A549 (cell line): ENCODE measurements around the gene TMIGD2. TPM values are rescaled to one million over a fixed set of nuclear protein-coding genes. Genes with fewer than 3 reads are reported as not detected.

Experiments used
- ATAC-seq, 2 experiments: fragments of 200-7000 bp in 1 of 2; fragments of >200 bp in 1 of 2; cut with Nextera tagmentation in 1 of 2; cut with Tn5 transposase in 1 of 2; 3 replicates each; pipeline versions ENCODE4 v1.8.0 to v1.9.1; 2018 to 2020; ENCODE audit warnings: mild to moderate bottlenecking in 1 of 2, moderate library complexity in 1 of 2
- CTCF ChIA-PET: fragments of 300-600 bp; sonication (Branson Sonifier 250); formaldehyde crosslinking; extraction: SDS; loops from one replicate; lab custom pipeline; 2021; ENCODE audit warnings: antibody characterized with exemption, inconsistent platforms; lab: Yijun Ruan, JAX
- POLR2A ChIA-PET: fragments of 350-600 bp; formaldehyde crosslinking; extraction: SDS; loops from one replicate; lab custom pipeline; 2021; ENCODE audit warnings: antibody characterized with exemption, inconsistent platforms; lab: Yijun Ruan, JAX
- DNase-seq, 2 experiments: peaks; one replicate each; pipeline versions ENCODE4 v3.0.0 to v3.0.0-alpha.2; 2011 to 2016; ENCODE audit warnings: low read depth in 1 of 2, low spot score in 1 of 2
- FAIRE-seq: peaks from 2 replicates; lab custom pipeline; 2011; peaks lifted over from hg19 to GRCh38; lab: Jason Lieb, UNC
- H3K27ac ChIP-seq, 2 experiments: fragments of >200 bp; sonication (Bioruptor Twin); formaldehyde crosslinking; 3 replicates each; pipeline ENCODE4 v1.5.1; 2016 to 2017
- H3K4me1 ChIP-seq: fragments of >200 bp; sonication (Bioruptor Twin); formaldehyde crosslinking; 3 replicates; pipeline ENCODE4 v1.6.1; 2016
- H3K4me2 ChIP-seq: fragments of >200 bp; sonication (Bioruptor Twin); formaldehyde crosslinking; 3 replicates; pipeline ENCODE4 v1.6.1; 2016
- H3K4me3 ChIP-seq: fragments of >200 bp; sonication (Bioruptor Twin); formaldehyde crosslinking; 3 replicates; pipeline ENCODE4 v1.5.1; 2016
- H3K9me3 ChIP-seq: fragments of >200 bp; sonication (Bioruptor Twin); formaldehyde crosslinking; 3 replicates; pipeline ENCODE4 v1.6.1; 2016
- BCL3 ChIP-seq: fragments of >200 bp; sonication (Bioruptor Twin); formaldehyde crosslinking; IDR thresholded peaks from 3 replicates; pipeline ENCODE4 v1.6.1; 2016
- CBX2 ChIP-seq: fragments of 200-600 bp; sonication (generic); IDR thresholded peaks from 2 replicates; pipeline ENCODE4 v1.6.1; 2016; ENCODE audit warnings: low read depth, mild to moderate bottlenecking, borderline replicate concordance
- CHD2 ChIP-seq: fragments of 150-350 bp; IDR thresholded peaks from 2 replicates; pipeline ENCODE4 v1.6.1; 2014; ENCODE audit warnings: low read length; ENCODE audit not compliant: partially characterized antibody
- EHF ChIP-seq: fragments of 250-450 bp; sonication (Bioruptor Pico); IDR thresholded peaks from 2 replicates; pipeline ENCODE4 v1.5.0; 2020; ENCODE audit warnings: mild to moderate bottlenecking
- ELK1 ChIP-seq: fragments of 150-350 bp; IDR thresholded peaks from 2 replicates; pipeline ENCODE4 v1.6.1; 2014; ENCODE audit warnings: low read depth, mild to moderate bottlenecking, low read length
- FOXS1 ChIP-seq: fragments of 250-450 bp; sonication (Bioruptor Pico); IDR thresholded peaks from 2 replicates; pipeline ENCODE4 v1.5.0; 2020; ENCODE audit warnings: mild to moderate bottlenecking, moderate library complexity
- GATA3 ChIP-seq: IDR thresholded peaks from 2 replicates; pipeline ENCODE4 v1.6.1; 2012; ENCODE audit warnings: borderline replicate concordance
- JUN ChIP-seq, 2 experiments: fragments of >200 bp; sonication (Bioruptor Twin); formaldehyde crosslinking; IDR thresholded peaks; 2 replicates in 1 of 2; 3 replicates in 1 of 2; pipeline ENCODE4 v1.6.1; 2016 to 2017
- MYC ChIP-seq: IDR thresholded peaks from 2 replicates; pipeline ENCODE4 v1.6.1; 2012; ENCODE audit warnings: mild to moderate bottlenecking, inconsistent platforms, low read length, improper control_type of control experiment, borderline replicate concordance
- NPAS2 ChIP-seq: fragments of 250-450 bp; sonication (Bioruptor Pico); IDR thresholded peaks from 2 replicates; pipeline ENCODE4 v1.8.0; 2022; ENCODE audit warnings: mild to moderate bottlenecking, moderate library complexity, borderline replicate concordance
- REST ChIP-seq: fragments of 200-600 bp; sonication (generic); IDR thresholded peaks from 2 replicates; pipeline ENCODE4 v1.6.1; 2016; ENCODE audit warnings: antibody characterized with exemption, mild to moderate bottlenecking, moderate library complexity
- SMC3 ChIP-seq: fragments of >200 bp; sonication (Bioruptor Twin); formaldehyde crosslinking; IDR thresholded peaks from 3 replicates; pipeline ENCODE4 v1.6.1; 2018; ENCODE audit warnings: inconsistent platforms
- TFCP2L1 ChIP-seq: fragments of 250-450 bp; sonication (Bioruptor Pico); IDR thresholded peaks from 2 replicates; pipeline ENCODE4 v1.5.0; 2021; ENCODE audit warnings: mild to moderate bottlenecking
- USF2 ChIP-seq: fragments of 450-650 bp; IDR thresholded peaks from 2 replicates; pipeline ENCODE4 v1.6.1; 2014; ENCODE audit warnings: antibody characterized with exemption
- ZC3H11A ChIP-seq: fragments of 450-650 bp; IDR thresholded peaks from 2 replicates; pipeline ENCODE4 v1.6.1; 2014; ENCODE audit warnings: antibody characterized with exemption, mild to moderate bottlenecking
- ZFP36 ChIP-seq: fragments of 450-650 bp; IDR thresholded peaks from 2 replicates; pipeline ENCODE4 v1.6.1; 2014; ENCODE audit warnings: borderline replicate concordance; ENCODE audit not compliant: partially characterized antibody
- WGBS: methylation state at CpG from one replicate; pipeline ENCODE4 v1.1.6; 2017; ENCODE audit errors: missing lambda C conversion rate; 5-methylcytosine and 5-hydroxymethylcytosine counted together
- polyA plus RNA-seq, 4 experiments: library from polyadenylated mRNA; depleted of rRNA in 3 of 4; stranded (reverse); fragments of >200 nt; fragmentation: RNase III in 1 of 4; extraction: RNeasy Plus Mini Kit Qiagen cat#74134 plus additional on column Dnase treatment in 1 of 4; gene quantifications; 2 replicates in 3 of 4; 3 replicates in 1 of 4; pipeline ENCODE4 v1.2.3, GENCODE V29; 2011 to 2017

Gene TMIGD2
- polyA plus RNA-seq, 2 of the 4 experiments (the other 2 are of a cell fraction), result not detected

DNA sequence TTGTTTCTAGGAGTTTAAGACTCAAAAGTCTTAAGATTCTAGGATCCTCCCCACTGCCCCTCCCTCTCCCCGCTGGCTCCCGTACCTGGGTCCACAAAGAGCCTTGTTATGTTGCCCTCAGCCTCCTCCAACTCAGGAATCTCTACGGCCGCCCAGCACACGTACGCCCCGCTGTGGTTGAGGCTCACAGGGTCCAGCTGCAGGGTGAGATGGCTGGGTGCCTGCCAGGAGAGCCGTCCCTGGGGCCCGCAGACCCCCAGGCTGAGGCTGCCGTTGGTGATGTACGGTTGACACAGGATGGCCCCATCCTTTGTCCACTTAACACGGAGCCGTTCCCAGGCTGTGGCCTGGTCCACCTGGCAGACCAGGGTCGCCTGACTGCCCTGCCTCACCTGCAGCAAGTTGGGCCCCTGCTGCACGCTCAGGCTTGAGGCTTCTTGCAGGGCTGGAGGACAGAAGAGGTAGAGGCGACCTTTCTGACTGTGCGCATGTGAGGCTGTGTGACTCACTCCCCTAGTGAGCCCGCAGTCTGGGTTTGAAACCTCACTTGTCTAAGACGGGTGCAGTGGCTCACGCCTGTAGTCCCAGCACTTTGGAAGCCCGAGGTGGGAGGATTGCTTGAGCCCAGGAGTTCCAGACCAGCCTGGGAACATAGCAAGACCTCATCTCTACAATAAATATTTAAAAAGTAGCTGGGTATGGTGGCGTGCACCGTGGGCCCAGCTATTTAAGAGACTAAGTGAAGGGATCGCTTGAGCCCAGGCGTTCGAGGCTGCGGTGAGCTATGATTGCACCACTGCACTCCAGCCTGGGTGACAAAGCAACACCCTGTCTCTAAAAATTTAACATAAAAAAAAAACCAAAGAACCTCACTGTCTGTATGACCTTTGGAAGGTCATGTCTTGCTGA lies 4.0 kb downstream of the TMIGD2 start:
- CTCF ChIA-PET, result interaction anchor here (0.6 to 1.4 kb wide), 3 partner anchors 30 to 65 kb away, joined by 3 to 5 read pairs (median 3); no protein-coding TSS in a partner anchor
- H3K9me3 ChIP-seq, result no peaks in the 10 kb centered on the region
- ATAC-seq (no peak), DNase-seq (no peak), FAIRE-seq (no peak)
- H3K27ac ChIP-seq, result no peak overlapping the region
- no peak for TF ChIP-seq TFCP2L1
- no peak for TF ChIP-seq FOXS1
- no peak for TF ChIP-seq JUN (IDR thresholded peaks at IDR 0.05)
- no peak for TF ChIP-seq REST
- no peak for TF ChIP-seq MYC
- no peak for TF ChIP-seq CBX2
- no peak for TF ChIP-seq ZC3H11A
- no peak for TF ChIP-seq CHD2
- no peak for TF ChIP-seq USF2
- no peak for TF ChIP-seq BCL3
- no peak for TF ChIP-seq ELK1
- TF ChIP-seq ZFP36, result no peak
- no peak for TF ChIP-seq EHF
- TF ChIP-seq SMC3, result no peak
- POLR2A ChIA-PET, result interaction anchor here (0.6 kb wide), 1 partner anchor 44 kb away, joined by 3 read pairs; no protein-coding TSS in a partner anchor
- H3K4me2 ChIP-seq, result no peak overlapping the region
- 77% methylated on average over 10 of the region's 27 CpGs for WGBS
- no peak overlapping the region for H3K4me3 ChIP-seq
- H3K4me1 ChIP-seq, result no peaks in the 10 kb centered on the region

GRCh38 chr19:4295972-4296771 lies 6.0 kb downstream of the TMIGD2 start:
- no peaks in the 10 kb centered on the region for H3K4me1 ChIP-seq
- no peak for ATAC-seq
- TF ChIP-seq GATA3, result no peak
- TF ChIP-seq ZFP36, result peak; percentile 69
- TF ChIP-seq NPAS2, result no peak
- no peak for TF ChIP-seq USF2
- no peaks in the 10 kb centered on the region for H3K9me3 ChIP-seq
- H3K4me2 ChIP-seq, result no peak overlapping the region
- POLR2A ChIA-PET, result interaction anchor here (0.7 kb wide), 1 partner anchor 1477 kb away, joined by 3 read pairs; no protein-coding TSS in a partner anchor
- CTCF ChIA-PET, result interaction anchor here (0.7 to 1.3 kb wide), 3 partner anchors 28 to 89 kb away, joined by 3 to 6 read pairs (median 3); no protein-coding TSS in a partner anchor
- WGBS, result 69% methylated on average over 13 of the region's 14 CpGs
- no peak overlapping the region for H3K27ac ChIP-seq
- DNase-seq, result no peak
- H3K4me3 ChIP-seq, result no peak overlapping the region
- FAIRE-seq, result no peak
